ENCODE measurements around the gene LAMB3.

LAMB3 gene

GRCh38 chr1:209565759-209566678 is 86.2 kb downstream of the LAMB3 start:
- peak; percentile 53 for DNase-seq (ENCODE audit: low read depth, low spot score)

Data from activated CD4-positive, CD25-positive, alpha-beta regulatory T cell treated with anti-CD3 and anti-CD28 coated beads, Interleukin-2, amount 50 U/mL, for 16 hours (primary cell).